Smooth muscle cell (in vitro differentiated cells): Measurements from ENCODE around the gene CRB3. TPM values are rescaled to one million over a fixed set of nuclear protein-coding genes. Genes with fewer than 3 reads are reported as not detected.

Experiments used
- DNase-seq: peaks from one replicate; lab custom pipeline; 2025; ENCODE audit not compliant: unreplicated experiment; lab: John Stamatoyannopoulos, UW
- H2AFZ ChIP-seq: fragments of 200-600 bp; sonication (generic); 2 replicates; pipeline ENCODE4 v1.6.0; 2016; ENCODE audit warnings: antibody characterized with exemption, low read depth, mild to moderate bottlenecking
- H3F3A ChIP-seq: fragments of 200-600 bp; sonication (generic); 2 replicates; pipeline ENCODE4 v1.6.0; 2017; ENCODE audit warnings: antibody characterized with exemption, low read depth
- H3K27ac ChIP-seq: fragments of 200-600 bp; sonication (generic); 2 replicates; pipeline ENCODE4 v1.5.1; 2016; ENCODE audit warnings: low read depth, mild to moderate bottlenecking
- H3K27me3 ChIP-seq: fragments of 200-600 bp; sonication (generic); 2 replicates; pipeline ENCODE4 v1.6.1; 2016; ENCODE audit warnings: low read depth, mild to moderate bottlenecking
- H3K36me3 ChIP-seq: fragments of 200-600 bp; sonication (generic); 2 replicates; pipeline ENCODE4 v1.5.1; 2016; ENCODE audit warnings: low read depth
- H3K4me1 ChIP-seq: fragments of 200-600 bp; sonication (generic); 2 replicates; pipeline ENCODE4 v1.5.1; 2016; ENCODE audit warnings: low read depth
- H3K4me2 ChIP-seq: fragments of 200-600 bp; sonication (generic); 2 replicates; pipeline ENCODE4 v1.6.0; 2016; ENCODE audit warnings: mild to moderate bottlenecking
- H3K4me3 ChIP-seq: fragments of 200-600 bp; sonication (generic); 2 replicates; pipeline ENCODE4 v1.5.1; 2016; ENCODE audit warnings: mild to moderate bottlenecking
- H3K79me2 ChIP-seq: fragments of 200-600 bp; sonication (generic); 2 replicates; pipeline ENCODE4 v1.6.0; 2016; ENCODE audit warnings: low read depth, mild to moderate bottlenecking
- H3K9ac ChIP-seq: fragments of 200-600 bp; sonication (generic); 2 replicates; pipeline ENCODE4 v1.6.0; 2016; ENCODE audit warnings: low read depth
- H3K9me3 ChIP-seq: fragments of 200-600 bp; sonication (generic); replicated peaks from 2 replicates; pipeline ENCODE4 v1.5.1; 2016; ENCODE audit warnings: low read depth
- H4K20me1 ChIP-seq: fragments of 200-600 bp; sonication (generic); 2 replicates; pipeline ENCODE4 v1.6.0; 2016; ENCODE audit warnings: low read depth
- WGBS: methylation state at CpG from one replicate; pipeline ENCODE4 v1.1.7; 2016; ENCODE audit warnings: low lambda C conversion rate; 5-methylcytosine and 5-hydroxymethylcytosine counted together
- polyA plus RNA-seq: library from polyadenylated mRNA; unstranded; fragments of >200 nt; fragmentation: Nextera tagmentation; extraction: Ambion mirVana; gene quantifications from 2 replicates; pipeline ENCODE4 v1.2.1, GENCODE V29; 2016
- total RNA-seq: library from RNA; depleted of rRNA; stranded (reverse); fragments of >200 nt; gene quantifications from 2 replicates; pipeline ENCODE4 v1.2.3, GENCODE V29; 2014
- TF ChIP-seq, protein P1 (sequence below): fragments of 200-600 bp; sonication (generic); IDR thresholded peaks from 2 replicates; pipeline ENCODE4 v1.5.1; 2017; ENCODE audit warnings: borderline replicate concordance, mild to moderate bottlenecking, antibody characterized with exemption; ENCODE audit not compliant: insufficient read depth, poor library complexity, severe bottlenecking

CRB3 gene
- total and polyA plus RNA-seq, 2 experiments from 2014 or later = 2.5 to 4.0 TPM

DNA sequence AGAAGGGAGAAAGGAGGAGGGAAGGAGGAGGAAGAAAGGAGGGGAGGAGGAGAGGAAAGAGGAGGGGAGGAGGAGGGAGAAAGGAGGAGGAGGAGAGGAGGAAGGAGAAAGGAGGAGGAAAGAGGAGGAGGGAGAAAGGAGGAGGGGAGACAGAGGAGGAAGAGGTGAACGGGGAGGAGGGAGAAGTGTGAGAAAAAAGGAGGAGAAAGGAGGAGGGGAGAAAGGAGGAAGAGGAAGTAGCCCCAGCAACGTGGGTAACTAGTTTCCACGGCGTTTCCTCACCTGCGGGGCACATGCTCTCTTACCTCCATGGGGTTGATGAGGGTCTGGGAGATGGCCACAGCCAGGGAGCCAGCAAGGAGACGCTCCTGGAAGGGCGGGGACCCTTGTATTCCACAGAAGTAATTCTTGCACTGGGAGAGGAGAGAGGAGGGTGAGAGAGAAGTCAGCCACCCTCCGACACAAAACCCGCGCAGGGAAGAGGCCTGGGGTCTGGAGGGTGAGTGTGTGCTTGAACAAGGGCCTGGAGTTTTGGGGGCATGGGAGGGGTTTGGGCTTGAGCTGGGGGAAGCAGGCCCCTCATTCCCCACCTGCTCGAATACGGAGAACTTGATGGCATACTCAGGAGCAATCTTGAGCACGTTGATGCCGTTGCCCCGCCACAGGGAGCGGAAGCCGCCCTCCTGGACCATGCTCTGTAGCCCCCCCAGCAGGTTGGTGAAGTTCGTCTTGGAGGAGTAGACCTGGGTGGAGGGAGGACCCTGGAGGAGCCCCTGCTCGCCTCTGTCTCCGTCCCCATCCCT, 34.5 kb upstream of the CRB3 start:
- Histone ChIP-seq H3K79me2 (no peaks in the 10 kb centered on the region), H3K4me1 (no peaks in the 10 kb centered on the region), H4K20me1 (no peaks in the 10 kb centered on the region), H3K4me2 (no peak overlapping the region), H3K27ac (no peak overlapping the region), H3K36me3 (no peaks in the 10 kb centered on the region), H2AFZ (no peak overlapping the region), H3K9me3 (no peaks in the 10 kb centered on the region), H3K4me3 (no peak overlapping the region), H3F3A (no peaks in the 10 kb centered on the region), H3K9ac (no peak overlapping the region), H3K27me3 (peaks cover 8% of the 10 kb centered on the region)
- DNase-seq = no peak
- TF ChIP-seq, protein P1, sequence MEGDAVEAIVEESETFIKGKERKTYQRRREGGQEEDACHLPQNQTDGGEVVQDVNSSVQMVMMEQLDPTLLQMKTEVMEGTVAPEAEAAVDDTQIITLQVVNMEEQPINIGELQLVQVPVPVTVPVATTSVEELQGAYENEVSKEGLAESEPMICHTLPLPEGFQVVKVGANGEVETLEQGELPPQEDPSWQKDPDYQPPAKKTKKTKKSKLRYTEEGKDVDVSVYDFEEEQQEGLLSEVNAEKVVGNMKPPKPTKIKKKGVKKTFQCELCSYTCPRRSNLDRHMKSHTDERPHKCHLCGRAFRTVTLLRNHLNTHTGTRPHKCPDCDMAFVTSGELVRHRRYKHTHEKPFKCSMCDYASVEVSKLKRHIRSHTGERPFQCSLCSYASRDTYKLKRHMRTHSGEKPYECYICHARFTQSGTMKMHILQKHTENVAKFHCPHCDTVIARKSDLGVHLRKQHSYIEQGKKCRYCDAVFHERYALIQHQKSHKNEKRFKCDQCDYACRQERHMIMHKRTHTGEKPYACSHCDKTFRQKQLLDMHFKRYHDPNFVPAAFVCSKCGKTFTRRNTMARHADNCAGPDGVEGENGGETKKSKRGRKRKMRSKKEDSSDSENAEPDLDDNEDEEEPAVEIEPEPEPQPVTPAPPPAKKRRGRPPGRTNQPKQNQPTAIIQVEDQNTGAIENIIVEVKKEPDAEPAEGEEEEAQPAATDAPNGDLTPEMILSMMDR = no peak
- WGBS = 66% methylated on average over 19 of the region's 20 CpGs

DNA sequence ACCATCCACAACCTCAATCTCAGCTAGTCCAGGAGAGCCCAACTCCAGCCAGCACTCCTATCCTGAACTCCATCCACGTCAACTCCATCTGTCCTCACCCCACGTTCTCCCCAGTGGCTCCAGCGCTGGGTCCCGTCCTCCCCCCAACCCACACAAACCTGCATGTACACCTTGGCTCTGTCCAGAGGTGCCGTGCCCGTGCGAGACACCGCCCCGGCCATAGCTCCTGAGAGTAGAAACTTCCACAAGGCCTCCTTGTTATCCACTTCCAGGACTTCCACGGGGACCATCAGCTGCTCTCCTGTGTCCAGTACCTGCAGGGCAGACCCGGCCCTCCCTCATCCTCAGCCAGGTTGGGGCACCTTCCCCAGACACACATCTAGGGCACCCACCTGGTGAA, 32.2 kb upstream of the CRB3 start:
- no peak for DNase-seq
- Histone ChIP-seq H3K4me3 (no peak overlapping the region), H3K9me3 (no peaks in the 10 kb centered on the region), H3K4me1 (no peaks in the 10 kb centered on the region), H2AFZ (no peak overlapping the region), H3K79me2 (no peaks in the 10 kb centered on the region), H3F3A (no peaks in the 10 kb centered on the region), H4K20me1 (no peaks in the 10 kb centered on the region), H3K4me2 (no peak overlapping the region), H3K9ac (no peak overlapping the region), H3K27me3 (peaks cover 8% of the 10 kb centered on the region), H3K36me3 (no peaks in the 10 kb centered on the region), H3K27ac (no peak overlapping the region)
- WGBS = 91% methylated on average over 11 of the region's 11 CpGs
- TF ChIP-seq, protein P1 = no peak

DNA sequence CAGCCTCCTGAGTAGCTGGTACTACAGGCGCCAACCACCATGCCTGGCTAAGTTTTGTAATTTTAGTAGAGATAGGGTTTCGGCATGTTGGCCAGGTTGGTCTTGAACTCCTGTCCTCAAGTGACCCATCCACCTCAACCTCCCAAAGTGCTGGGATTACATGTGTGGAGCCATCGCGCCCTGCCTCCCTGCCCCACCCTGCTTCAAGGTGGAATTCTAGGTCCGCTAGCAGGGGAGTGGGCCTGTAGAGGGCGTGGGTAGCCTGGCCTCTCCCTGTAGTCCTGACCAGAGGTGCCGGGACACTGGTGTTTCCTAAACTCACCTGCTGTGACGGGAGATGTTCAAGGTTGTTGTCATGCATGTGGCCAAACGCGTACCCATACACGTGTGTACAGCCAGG, 30.9 kb upstream of the CRB3 start:
- Histone ChIP-seq H2AFZ (no peak overlapping the region), H3K4me1 (no peaks in the 10 kb centered on the region), H3K79me2 (no peaks in the 10 kb centered on the region), H3K4me2 (no peak overlapping the region), H4K20me1 (no peaks in the 10 kb centered on the region), H3K27ac (no peak overlapping the region), H3K9me3 (no peaks in the 10 kb centered on the region), H3K9ac (no peak overlapping the region), H3K27me3 (peaks cover 8% of the 10 kb centered on the region), H3K36me3 (no peaks in the 10 kb centered on the region), H3F3A (no peaks in the 10 kb centered on the region), H3K4me3 (no peak overlapping the region)
- DNase-seq = no peak
- TF ChIP-seq, protein P1 = no peak
- WGBS = 74% methylated on average over 8 of the region's 11 CpGs

DNA sequence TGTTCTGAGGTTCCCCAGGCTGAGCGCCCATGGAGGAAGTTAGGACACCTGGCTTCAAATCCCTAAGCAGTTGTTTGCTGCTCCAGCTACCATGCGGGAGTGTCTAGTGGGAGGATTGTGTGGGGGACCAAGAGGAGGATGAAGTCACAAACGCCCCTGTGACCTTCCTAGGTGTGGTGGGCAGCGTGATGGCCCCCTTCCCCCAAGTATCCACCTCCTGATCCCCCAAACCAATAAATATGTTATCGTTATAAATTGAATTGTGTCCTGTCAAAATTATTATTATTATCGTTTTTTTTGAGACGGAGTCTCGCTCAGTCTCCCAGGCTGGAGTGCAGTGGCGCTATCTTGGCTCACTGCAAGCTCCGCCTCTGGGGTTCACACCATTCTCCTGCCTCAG, 30.4 kb upstream of the CRB3 start, which contains the start of gene SLC25A41:
Gene SLC25A41 (minus strand): TSS at position 101 of the 400 bp plus-strand sequence. CDS start 70 bp downstream, at position 31.
- Histone ChIP-seq H3K4me3 (no peak within 1 kb of the TSS), H3K27ac (no peak within 1 kb of the TSS), H3K9me3 (no peaks in the 10 kb centered on the region), H2AFZ (no peak within 1 kb of the TSS), H3K36me3 (no peaks in the 10 kb centered on the region), H3K9ac (no peak within 1 kb of the TSS), H3K27me3 (peaks cover 8% of the 10 kb centered on the region), H3K4me1 (no peaks in the 10 kb centered on the region), H4K20me1 (no peaks in the 10 kb centered on the region), H3K4me2 (no peak within 1 kb of the TSS), H3F3A (no peaks in the 10 kb centered on the region), H3K79me2 (no peaks in the 10 kb centered on the region)
- WGBS = 93% methylated on average over 10 of the region's 10 CpGs
- TF ChIP-seq, protein P1 = no peak
- DNase-seq = no peak
